UCSD-AML1 (cell line): ENCODE measurements around the gene ADH7.
"Not testable (repeated sequence)": the region's sequence is repeated elsewhere in the genome, so short reads cannot be mapped to it uniquely, and the experiment has no call there.

Experiments used
- DNase-seq: peaks from one replicate; lab custom pipeline; 2025; ENCODE audit not compliant: unreplicated experiment; lab: John Stamatoyannopoulos, UW

ADH7 gene

DNA sequence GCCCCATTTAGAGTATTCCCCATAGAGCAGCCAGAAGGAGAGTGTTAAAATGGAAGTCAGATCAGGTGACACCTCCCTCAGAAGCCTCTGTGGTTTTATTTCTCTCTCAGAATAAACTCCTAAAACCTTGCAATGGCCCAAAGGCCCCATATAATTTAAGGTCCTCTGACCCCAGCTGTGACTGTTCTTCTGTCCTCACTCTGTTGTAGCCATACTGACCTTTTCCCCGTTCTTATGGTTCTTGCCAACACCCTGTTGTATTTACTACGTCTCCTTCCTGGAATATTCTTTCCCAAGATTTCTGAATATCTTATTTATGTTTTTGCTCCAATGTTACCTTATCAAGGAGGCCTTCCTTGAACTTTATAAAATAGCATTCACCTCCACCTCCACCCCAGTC is 18.0 kb downstream of the ADH7 start:
- no peak for DNase-seq

DNA sequence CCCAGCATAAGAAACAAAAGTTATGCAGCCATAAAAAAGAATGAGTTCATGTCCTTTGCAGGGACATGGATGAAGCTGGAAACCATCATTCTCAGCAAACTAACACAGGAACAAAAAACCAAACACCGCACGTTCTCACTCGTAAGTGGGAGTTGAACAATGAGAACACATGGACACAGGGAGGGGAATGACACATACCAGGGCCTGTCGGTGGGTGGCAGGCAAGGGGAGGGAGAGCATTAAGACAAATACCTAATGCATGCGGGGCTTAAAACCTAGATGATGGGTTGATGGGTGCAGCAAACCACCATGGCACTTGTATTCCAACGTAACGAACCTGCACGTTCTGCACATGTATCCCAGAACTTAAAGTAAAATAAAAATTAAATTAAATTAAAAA is 19.4 kb downstream of the ADH7 start:
- DNase-seq: not testable (repeated sequence)

DNA sequence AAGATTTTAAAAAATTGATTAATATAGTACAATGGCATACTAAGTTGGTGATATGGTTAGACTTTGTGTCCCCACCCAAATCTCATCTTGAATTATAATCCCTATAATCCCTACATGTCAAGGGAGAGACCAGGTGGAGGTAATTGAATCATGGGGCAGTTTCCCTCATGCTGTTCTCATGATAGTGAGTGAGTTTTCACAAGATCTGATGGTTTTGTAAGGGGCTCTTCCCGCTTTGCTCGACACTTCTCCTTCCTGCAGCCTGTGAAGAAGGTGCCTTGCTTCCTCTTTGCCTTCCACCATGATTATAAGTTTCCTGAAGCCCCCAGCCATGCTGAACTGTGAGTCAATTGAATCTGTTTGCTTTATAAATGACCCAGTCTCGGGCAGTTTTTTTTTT is 20.2 kb downstream of the ADH7 start:
- DNase-seq: not testable (repeated sequence)

DNA sequence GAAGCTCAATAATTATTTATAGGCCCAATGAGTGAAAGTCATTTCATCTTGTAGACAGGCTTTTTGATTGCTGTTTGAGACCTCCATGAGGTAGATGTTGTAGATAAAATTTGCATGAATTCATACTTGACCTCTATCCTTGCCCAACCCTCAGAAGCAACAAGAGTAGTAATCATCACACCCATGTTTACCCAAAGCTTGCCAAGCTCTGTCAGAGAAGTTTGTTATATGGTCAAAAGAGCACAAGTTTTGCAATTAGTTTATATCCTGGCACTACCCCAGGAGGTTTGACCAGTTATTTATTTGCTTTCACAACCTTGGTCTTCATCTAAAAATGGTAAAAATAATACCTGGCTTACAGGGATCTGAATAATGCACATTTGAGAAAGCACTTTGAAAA is 20.7 kb downstream of the ADH7 start:
- DNase-seq: no peak

DNA sequence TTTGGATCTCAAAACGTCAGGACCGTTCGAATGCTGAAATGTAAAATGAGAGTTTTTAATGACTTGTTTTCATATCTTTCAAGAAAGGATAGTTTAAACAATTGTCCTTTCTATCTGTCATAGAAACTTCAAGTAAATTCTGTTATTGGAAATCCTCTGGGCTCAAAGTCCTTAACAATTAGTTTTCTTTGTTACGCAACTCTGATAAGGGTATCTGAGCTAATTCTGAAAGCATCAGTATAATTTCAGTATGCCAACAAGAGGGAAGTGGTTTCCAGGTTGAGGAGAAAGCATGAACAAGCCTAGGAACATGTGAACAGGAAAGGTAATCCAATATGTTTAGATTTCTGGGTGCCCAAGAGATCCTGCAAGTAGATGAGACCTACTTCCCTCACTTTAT is 22.0 kb downstream of the ADH7 start:
- no peak for DNase-seq

DNA sequence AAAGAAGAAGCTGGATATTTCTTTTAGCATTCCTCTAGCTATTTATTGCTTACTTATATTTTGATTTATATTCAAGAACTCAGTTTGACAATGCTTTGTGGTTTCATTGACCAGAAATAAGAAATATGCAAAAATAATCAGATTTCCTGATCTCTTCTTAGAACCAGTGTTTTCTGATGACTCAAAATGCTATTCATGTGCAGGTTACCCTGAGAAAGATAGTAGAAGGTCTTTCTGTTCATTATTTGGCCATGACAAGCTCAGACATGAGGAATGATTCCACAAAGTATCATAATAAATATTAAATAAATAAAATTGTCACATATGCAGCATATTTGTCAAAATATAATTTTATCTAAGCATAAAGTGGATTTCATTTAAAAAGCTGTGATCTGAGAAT is 24.1 kb downstream of the ADH7 start:
- DNase-seq: no peak

DNA sequence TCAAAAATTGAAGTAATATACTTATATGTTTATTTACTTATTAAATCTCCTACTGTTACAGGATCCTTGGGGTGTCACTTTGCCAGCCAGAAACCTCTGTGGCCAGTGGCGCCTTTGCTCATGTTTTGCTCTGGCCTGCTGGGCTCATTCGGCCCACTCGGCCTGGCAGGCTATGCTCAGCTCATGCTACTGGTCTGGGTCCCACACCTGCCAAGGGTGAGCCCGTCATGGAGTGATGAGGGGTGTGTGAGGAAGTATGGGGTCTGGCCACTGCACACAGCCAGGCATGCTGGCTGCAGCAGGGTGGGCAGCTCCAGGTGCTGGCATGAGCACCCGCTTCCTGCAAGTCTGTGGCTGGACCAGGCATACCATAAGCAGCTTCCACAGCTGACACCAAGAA is 25.1 kb downstream of the ADH7 start:
- DNase-seq: no peak

DNA sequence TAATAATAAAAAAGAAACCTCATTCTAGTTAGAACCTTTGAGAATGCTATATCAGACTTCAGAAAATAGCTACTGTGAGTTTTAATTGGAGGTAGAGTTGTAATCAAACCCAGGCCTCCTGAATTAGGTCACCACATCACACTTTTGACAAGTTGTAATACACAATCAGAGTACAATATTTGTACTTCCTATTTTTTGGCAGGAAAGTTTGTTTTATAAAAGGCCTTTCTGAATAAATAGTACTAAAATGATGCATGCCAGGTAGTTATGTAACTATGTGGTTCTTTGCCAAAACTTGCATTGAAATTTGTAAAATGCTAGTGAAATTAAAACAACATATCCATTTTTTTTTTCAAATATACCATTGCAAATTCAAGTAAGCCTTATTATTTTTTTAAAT is 26.8 kb downstream of the ADH7 start:
- no peak for DNase-seq

DNA sequence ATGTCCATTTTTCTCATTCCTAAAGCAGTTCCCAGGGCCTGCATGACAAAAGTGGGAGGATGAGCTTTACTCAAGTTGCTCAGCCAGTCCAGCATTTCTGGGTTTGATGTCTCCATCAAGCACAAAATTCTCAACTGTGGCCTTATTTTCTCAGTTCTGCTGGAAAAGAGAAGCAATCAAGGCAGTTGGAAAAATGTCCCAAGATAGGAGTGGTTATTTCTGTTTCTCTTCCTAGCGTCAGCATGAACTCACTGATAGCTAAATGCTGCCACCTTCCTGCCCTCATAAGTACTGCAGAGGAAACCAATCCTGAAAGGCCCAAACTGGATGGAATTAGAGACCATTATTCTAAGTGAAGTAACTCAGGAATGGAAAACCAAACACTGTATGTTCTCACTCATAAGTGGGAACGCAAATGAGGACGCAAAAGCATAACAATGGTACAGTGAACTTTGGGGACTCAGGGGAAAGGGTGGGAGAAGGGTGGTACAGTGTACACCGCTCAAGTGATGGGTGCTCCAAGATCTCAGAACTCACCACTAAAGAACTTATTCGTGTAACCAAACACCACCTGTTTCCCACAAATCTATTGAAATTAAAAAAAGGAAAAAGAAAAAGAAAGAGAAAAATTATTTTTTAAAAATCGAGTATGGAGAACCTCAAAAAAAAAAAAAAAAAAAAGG is 29.6 kb downstream of the ADH7 start:
- peak; percentile 25 for DNase-seq

DNA sequence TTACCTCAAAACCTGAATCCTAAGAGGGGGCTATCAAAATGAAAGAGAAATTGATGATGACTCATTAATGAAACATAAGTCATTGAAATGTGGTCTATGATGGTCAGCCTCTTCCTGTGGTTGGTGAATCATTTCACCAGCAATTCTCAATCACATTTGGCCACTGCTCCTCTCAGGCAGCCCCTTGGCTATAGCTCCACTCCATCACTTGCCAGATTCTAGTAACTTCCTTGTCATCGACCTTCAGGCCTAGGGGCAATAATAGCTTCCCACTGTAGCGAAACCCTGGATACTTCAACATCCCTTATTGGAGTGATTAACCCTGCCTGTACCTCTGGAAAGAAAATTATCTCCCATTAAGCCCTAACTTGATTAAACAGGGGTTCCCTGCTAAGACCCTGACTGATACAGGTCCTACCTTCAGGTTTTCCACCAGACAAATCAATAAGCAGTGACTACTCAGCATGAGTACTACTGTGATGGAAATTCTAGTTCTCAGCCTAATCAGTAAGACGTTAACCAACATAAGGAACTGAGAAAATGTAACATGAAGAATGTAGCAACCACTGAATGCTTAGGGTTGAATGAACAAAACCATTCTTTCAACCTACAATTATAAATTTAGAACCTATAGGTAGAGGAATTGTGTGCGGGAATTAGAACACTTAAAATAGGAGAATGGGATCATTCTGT is 30.4 kb downstream of the ADH7 start:
- no peak for DNase-seq

DNA sequence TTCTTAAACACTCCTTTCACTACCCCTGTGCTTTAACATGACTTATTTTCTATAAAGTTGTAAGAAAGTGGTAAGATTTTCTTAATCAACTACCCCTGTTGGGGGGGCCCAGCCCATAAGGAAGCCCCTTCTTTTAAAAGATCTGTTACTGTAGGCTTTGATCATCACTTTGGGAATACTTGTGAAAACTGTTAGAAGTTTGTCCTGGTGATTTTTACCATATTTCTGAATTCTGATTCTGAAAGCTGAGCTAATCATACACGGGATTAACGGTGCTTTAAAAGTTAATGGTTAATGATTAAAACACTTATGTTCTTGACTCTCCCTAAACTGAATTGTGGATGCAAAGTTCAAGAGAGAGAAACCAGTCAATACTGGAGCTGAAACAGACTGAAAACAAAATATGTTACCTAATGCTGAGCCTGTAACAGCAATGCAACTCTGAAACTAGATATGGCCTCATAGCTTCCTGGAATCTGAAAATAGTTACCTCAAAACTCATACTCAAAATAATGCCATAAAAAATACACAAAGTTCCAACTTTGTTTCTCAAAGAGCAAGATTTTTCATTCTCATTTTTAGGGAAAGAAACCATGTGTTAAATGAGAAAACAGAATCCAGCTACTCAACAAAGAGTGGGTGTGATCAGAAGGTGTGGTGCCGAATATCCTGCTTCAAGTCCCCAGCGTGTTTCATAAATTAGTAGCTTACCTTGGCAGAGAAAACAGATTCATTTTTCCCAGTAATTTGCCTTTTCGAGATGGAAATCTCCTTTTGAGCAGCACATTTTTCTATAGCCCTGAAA is 31.6 kb downstream of the ADH7 start:
- DNase-seq: no peak

DNA sequence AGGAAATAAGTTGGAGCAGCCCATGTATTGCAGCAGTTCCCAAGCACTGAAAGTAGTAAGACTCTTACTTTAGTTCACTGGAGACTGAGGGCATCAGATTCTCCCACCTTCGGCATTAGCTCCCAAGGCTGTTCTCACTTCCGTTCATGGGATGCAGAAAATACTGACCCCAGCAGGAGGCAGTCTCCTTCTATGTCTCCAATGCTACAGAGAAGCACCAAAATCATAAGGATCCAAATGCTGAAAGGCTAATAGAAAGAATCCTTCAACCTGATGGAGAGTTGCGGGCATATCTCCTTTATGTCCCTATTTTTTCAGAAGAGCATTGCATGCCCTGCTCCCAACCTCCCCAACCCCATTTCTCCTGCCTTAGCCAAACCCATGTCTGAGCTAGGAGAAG is 32.4 kb downstream of the ADH7 start:
- no peak for DNase-seq

DNA sequence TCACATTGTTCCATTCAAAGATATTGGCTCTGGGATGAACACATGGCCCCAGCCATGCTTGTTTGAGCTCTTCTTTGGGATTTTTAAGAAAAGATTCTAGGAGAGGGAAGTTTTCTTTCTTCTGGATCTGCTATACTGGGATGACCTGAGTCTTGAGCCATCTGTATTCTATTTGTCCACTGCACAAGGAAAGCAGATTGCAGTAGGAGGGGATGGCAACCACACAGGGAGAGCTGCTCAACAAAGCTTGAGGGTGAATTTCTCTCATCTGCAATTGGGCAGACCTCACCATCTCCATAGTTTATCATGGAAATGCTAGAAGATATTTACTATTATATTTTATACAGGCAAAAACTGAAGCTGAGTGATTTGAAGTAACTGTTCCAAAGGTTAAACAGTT is 34.3 kb downstream of the ADH7 start:
- DNase-seq: no peak

DNA sequence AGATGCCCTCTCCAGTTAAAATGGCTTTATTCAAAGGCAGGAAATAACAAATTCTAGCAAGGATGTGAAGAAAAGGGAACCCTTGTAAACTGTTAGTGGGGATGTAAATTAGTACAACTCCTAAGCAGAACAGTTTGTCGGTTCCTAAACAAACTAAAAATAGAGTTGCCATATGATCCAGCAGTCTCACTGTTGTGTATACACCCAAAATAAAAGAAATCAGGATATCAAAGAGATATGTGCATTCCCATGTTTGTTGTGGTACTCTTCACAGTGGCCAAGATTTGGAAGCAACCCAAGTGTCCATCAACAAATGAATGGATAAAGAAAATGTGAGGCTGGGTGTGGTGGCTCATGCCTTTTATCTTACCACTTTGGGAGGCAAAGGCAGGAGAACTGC is 36.1 kb downstream of the ADH7 start:
- DNase-seq: no peak

DNA sequence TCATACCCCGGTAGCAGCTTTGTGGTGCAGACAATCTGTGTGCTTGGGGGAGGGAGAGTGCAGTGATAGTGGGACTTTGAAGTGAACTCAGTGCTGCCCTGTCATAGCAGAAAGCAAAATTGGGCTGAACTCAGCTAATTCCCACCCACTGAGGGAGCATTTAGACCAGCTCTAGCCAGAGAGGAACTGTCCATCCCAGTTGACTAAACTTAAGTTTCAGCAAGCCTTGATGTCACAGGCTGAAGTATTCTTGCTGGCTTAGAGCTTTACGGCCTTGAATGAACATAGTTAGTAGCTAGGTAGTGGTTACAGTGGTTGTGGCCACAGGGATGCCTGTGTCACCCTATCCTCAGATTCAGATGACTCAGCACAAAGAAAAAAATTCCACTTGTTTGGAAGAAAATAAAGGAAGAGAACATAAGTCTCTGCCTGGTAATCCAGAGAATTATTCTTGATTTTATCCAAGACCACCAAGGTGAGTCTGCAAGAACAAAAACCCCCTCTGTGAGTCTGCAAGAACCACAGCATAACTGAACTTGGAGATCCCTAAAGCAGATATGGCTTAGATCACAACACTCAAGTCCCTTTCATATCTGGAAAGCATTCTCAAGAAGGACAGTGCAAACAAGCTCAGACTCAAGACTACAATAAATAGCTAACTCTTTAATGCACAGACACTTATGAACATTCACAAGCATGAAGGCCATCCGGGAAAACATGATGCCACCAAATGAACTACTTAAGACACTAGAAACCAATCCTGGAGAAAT is 39.4 kb downstream of the ADH7 start:
- DNase-seq: no peak

DNA sequence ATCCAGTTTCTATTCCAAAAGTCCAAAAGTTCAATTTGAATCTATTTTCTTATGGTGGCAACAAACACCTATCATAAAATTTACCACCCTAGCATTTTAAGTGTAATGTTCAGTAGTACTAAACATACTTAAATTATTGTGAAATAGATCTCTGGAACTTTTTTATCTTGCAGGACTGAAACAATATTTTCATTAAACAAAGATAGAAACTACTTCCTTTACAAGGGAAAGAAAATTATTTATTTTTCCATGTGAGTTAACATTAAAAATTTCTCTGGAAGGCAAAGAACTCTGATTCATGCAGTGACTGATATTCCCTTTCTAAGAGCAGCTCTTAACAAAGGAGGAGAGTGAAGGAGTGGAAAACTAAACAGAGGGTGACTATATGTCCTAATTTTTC is 40.2 kb downstream of the ADH7 start:
- no peak for DNase-seq

DNA sequence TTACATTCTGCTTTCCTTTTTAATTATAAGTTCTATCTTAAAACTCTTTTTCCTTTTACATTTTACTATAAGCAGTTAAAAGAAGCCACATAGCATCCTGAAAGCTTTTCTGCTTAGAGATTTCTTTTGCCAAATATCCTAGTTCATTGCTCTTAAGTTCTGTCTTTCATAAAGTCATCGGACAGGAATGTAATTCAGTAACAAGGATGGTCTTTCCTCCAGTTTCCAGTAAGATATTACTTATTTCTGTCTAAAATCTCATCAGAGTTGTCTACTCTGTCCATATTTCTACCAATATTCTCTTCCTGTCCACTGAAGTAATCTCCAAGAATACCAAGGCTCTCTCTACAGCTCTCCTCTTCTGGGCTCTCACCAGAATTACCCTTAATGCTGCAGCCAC is 45.1 kb downstream of the ADH7 start:
- DNase-seq: no peak

DNA sequence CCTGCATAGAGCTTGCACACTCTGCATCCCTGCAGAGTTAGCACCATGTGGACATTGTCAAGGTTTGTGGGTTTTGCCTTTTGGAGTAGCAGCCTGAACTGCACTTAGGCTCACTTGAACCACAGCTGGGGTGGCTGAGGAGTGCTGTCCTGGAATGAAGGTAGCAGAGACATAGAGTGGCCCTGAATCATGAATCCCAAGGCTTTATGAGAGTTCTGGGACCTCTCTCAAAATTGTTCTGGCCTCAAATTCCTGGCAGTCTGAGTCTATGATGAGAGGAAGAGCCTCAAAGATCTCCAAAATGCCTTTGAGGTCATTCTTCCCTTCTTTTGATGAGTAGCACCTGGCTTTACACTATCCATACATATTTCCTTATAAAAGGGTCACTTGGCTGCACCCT is 45.5 kb downstream of the ADH7 start:
- no peak for DNase-seq

DNA sequence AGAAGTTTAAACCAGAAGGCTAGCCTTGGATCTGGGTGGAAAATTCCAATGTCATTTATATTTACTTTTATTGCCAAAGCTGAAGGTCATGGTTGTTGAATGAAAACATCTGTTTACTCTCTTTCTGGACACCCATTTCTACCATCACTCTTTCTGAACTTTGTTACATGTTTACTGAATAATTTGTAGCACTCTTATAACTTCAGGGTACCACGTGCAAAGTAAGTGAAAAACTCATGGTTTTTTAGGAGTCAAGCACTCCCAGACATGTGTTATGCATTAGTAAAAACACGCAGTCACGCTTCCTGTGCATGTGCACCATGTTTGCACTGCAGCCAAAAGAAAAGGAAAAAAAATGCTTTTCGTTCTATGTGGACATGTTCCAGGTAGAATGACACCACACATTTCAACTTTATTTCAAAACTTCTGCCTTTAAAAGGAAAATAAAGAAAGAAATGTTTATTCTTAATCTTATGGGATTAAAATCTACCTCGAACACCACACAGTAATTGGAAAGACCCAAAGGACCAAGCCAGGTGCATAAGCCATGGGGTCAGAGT is 51.2 kb downstream of the ADH7 start:
- DNase-seq: no peak

DNA sequence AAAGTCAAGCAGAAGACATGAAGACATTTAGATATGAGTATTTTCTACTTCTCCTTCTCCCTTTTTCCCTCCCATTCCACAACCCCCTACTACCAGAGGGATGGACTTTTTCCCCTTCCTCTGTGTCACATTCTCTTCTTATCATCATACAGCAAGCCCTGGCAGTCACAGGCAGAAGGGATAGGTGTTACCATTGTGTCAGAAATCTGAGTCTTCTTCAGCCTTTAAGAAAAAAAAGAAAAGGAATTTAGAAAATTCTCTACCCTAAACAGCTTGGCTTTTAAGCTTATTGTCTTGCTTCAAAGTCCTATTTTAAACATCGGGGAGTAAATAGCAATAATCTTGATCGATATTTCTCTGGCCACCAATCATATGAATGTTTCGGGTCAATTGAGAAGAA is 51.7 kb downstream of the ADH7 start:
- DNase-seq: no peak

DNA sequence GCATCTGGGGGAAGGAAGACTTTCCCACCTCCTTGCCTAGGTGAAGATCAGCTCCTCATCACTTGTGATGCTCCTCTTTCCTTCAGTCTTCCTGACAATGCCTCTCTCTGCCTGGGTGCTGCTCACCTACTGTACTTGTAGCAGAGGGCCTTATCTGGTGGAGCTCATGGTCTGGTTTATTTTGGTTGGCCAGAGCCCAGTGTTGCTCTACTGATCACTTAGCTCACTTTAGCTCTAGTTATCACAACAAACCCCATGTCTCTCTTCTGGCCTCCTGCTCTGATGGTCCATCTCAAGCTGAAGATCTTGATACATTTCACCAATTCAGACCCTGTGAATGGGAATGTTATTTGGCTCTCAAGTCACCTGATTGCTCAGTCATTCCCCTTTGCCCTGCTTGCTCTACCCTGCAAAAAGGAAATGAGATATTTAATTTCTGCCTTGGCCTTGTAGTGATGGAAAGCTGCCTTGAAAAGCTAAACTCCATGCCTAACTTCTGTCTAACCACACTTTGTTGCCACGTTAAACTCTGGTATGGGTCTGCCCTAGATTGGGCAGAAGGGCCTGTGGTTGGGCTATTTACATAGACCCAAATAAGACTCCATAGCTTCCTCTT is 52.3 kb downstream of the ADH7 start:
- DNase-seq: no peak
